ENCODE results near the gene NECAB3.

GRCh38 chr20:33697129-33697528, 22.9 kb upstream of the NECAB3 start:
- TF ChIP-seq, protein P1, sequence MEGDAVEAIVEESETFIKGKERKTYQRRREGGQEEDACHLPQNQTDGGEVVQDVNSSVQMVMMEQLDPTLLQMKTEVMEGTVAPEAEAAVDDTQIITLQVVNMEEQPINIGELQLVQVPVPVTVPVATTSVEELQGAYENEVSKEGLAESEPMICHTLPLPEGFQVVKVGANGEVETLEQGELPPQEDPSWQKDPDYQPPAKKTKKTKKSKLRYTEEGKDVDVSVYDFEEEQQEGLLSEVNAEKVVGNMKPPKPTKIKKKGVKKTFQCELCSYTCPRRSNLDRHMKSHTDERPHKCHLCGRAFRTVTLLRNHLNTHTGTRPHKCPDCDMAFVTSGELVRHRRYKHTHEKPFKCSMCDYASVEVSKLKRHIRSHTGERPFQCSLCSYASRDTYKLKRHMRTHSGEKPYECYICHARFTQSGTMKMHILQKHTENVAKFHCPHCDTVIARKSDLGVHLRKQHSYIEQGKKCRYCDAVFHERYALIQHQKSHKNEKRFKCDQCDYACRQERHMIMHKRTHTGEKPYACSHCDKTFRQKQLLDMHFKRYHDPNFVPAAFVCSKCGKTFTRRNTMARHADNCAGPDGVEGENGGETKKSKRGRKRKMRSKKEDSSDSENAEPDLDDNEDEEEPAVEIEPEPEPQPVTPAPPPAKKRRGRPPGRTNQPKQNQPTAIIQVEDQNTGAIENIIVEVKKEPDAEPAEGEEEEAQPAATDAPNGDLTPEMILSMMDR (IDR thresholded peaks at IDR 0.05; ENCODE audit: insufficient read depth, low read depth, low read length), result no peak
- no peak for TF ChIP-seq EZH2 (IDR thresholded peaks at IDR 0.05; ENCODE audit: insufficient read depth, low read length)
